NCI-H2107 (cell line): ENCODE data around the gene ICAM1.
A peak's percentile ranks its signal among the peaks of the same experiment; 100 is the strongest.
"Not testable (repeated sequence)": the region's sequence is repeated elsewhere in the genome, so short reads cannot be mapped to it uniquely, and the experiment has no call there.

ENCODE experiments used
- DNase-seq: peaks from one replicate; lab custom pipeline; 2025; lab: John Stamatoyannopoulos, UW

ICAM1 gene

GRCh38 chr19:10241826-10242449, 29.0 kb upstream of the ICAM1 start:
- DNase-seq: not testable (repeated sequence)

- no peak for DNase-seq
These were observed 27.3 kb upstream of the ICAM1 start for GRCh38 chr19:10243606-10244005.

- DNase-seq: no peak
These were observed 25.6 kb upstream of the ICAM1 start for GRCh38 chr19:10245189-10245939.

GRCh38 chr19:10246511-10246910, 24.4 kb upstream of the ICAM1 start:
- DNase-seq: no peak

- peak; percentile 89 for DNase-seq
These were observed 18.9 kb upstream of the ICAM1 start, which contains the start of gene MRPL4 for GRCh38 chr19:10251792-10252694. Gene MRPL4, plus strand, starts transcription at chr19:10252214. Its CDS starts 40 bp downstream, at chr19:10252254.

- no peak for DNase-seq
These were observed 18.2 kb upstream of the ICAM1 start for GRCh38 chr19:10252707-10253106.

- DNase-seq: no peak
These were observed 16.7 kb upstream of the ICAM1 start for GRCh38 chr19:10254244-10254643.

- no peak for DNase-seq
These were observed 15.6 kb upstream of the ICAM1 start for GRCh38 chr19:10255358-10255757.

GRCh38 chr19:10256551-10256950, 14.4 kb upstream of the ICAM1 start:
- DNase-seq: no peak

- no peak for DNase-seq
These were observed 13.8 kb upstream of the ICAM1 start for GRCh38 chr19:10256970-10257615.

GRCh38 chr19:10258080-10258710, 12.7 kb upstream of the ICAM1 start:
- DNase-seq: no peak

- DNase-seq: no peak
These were observed 11.6 kb upstream of the ICAM1 start for GRCh38 chr19:10259162-10259905.

GRCh38 chr19:10260141-10260584, 10.8 kb upstream of the ICAM1 start:
- no peak for DNase-seq

GRCh38 chr19:10262771-10263170, 8.1 kb upstream of the ICAM1 start:
- DNase-seq: no peak

- DNase-seq: no peak
These were observed 4.2 kb upstream of the ICAM1 start for GRCh38 chr19:10266706-10267105.

- DNase-seq: no peak
These were observed 2.8 kb upstream of the ICAM1 start for GRCh38 chr19:10268071-10268470.

- no peak for DNase-seq
These were observed 1.4 kb upstream of the ICAM1 start for GRCh38 chr19:10269333-10270179.

GRCh38 chr19:10270180-10270615, 722 bp upstream of the ICAM1 start:
- DNase-seq: no peak

- no peak for DNase-seq
These were observed 695 bp downstream of the ICAM1 start for GRCh38 chr19:10271543-10272086.
